Fibroblast of the conjunctiva (primary cell): ENCODE data around the gene URGCP.

Source experiments
- DNase-seq: peaks from one replicate; pipeline ENCODE4 v3.0.0-alpha.2; 2010; ENCODE audit warnings: low read depth

The URGCP gene, protein sequence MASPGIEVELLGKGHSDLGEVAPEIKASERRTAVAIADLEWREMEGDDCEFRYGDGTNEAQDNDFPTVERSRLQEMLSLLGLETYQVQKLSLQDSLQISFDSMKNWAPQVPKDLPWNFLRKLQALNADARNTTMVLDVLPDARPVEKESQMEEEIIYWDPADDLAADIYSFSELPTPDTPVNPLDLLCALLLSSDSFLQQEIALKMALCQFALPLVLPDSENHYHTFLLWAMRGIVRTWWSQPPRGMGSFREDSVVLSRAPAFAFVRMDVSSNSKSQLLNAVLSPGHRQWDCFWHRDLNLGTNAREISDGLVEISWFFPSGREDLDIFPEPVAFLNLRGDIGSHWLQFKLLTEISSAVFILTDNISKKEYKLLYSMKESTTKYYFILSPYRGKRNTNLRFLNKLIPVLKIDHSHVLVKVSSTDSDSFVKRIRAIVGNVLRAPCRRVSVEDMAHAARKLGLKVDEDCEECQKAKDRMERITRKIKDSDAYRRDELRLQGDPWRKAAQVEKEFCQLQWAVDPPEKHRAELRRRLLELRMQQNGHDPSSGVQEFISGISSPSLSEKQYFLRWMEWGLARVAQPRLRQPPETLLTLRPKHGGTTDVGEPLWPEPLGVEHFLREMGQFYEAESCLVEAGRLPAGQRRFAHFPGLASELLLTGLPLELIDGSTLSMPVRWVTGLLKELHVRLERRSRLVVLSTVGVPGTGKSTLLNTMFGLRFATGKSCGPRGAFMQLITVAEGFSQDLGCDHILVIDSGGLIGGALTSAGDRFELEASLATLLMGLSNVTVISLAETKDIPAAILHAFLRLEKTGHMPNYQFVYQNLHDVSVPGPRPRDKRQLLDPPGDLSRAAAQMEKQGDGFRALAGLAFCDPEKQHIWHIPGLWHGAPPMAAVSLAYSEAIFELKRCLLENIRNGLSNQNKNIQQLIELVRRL

DNA sequence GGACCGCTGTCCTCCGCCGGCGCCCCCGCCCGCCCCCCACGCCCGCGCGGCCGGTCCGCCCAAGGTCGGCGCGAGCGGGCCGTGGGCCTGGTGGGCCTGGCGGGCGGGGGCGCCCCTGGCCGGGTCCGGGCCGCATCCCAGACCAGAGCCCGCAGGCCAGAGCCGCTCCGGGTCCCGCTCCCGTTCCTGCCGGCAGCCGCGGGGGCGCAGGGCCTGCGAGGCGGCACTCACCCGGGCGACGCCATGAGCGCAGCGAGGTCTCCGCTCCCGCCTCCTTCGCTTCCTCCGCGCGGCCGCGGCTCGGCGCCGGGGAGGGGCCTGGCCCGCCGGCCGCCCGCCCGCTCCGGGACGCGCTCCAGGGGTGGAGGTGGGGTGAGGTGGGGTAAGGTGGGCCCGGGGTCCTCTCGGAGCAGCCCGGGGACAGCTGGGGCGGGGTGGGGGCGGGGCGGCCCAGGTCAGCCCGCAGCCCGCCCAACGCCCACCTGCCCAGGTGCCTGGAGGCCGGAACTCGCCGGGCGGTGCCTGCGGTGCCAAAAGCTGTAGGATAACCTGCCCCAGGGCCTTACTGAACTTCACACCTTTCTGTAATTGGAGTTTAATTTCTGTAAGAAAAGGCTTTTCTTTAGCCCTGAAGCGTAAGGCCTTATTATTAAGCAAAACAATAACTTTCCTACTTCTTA lies at the start of gene URGCP:
Gene URGCP, minus strand, starts transcription at position 266 of the 680 bp plus-strand sequence. Its CDS starts 21 bp downstream, at position 245.
- no peak for DNase-seq

DNA sequence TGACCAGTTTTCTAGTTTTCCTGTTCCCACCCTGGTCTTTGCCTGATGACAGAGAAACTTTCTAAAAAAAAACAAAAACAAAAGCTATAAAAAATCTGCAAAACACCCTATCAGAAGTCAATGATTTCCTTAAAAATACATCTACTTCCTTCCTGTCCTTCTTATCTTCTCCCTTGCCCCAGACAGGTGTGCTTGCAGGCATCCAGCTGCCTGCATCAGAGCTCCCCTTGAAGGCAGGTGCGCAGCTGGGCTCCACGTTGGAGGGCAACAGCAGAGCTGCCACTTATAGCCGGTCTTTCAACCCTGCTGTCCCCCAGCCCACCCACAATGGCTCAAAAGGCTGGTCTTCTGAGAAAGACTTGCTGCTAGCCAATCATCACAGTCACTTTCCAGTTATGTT lies 49.6 kb upstream of the URGCP start:
- DNase-seq: no peak

DNA sequence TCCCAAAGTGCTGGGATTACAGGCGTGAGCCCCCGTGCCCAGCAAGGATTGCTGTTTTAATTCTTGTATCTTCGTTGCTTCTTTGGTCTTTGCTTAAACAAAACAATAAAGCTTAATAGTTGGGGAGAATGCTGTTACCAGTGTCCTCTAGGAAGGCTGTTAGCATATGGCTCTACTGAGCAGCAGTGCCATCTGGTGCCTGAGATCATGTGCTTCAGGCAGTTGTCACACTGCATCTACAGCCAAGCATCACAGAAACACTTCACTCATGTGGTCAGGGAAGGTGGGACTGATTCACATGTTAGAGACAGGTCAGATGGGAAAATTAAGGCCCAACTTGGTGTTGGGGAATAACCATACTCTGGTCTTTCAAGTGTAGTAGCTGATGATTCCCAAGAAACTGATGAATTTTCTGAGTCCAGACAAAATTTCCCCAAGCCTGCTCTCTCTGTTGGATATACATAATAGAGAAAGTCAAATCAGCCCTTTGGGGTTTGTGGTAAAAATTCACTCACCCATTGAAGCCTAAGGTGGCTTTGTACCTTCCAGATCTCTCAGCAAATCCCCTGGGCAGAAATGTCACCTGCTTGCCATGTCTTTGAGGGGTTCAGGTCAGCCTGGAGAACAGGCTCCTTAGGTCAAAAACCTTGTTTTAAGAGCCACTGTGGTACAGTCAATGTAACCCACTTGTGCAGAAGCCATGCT lies 48.3 kb upstream of the URGCP start:
- peak; percentile 32 for DNase-seq

DNA sequence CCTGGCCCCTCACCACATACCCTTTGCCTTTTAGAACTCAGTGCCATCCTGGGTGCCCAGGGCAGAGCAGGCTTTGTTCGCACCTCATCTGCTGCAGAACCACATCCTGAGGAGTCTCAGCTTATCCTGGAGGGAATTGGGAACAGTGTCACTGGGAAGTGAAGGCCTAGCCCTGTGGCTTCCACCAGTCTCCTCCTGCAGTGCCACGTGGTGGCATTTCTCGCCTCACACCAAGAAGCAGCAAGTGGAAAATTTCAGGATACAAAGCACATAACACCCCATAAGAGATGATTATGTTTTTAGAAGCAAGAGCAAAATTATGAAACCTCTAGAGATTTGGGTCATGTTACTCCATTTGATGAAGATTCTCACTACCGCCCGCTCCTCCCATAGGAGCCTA lies 46.7 kb upstream of the URGCP start:
- no peak for DNase-seq

DNA sequence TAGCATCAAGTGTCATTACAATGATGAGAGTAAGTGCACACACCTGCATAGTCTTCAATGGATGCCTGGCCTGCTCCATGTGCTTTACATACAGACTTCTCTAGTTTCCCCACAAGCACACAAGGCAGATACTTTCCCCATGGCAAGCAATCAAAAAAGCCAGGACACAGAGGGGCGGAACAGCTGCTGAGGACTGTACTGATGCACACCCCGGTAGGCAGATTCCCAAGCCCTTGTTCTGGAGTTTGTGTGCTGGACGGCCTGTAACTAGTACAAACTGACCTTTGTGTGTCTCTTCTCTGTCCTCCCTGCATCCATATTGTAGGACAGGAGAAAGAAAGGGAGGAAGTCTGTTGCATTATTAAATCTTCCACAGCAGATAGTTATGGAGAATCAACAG lies 45.6 kb upstream of the URGCP start:
- no peak for DNase-seq

DNA sequence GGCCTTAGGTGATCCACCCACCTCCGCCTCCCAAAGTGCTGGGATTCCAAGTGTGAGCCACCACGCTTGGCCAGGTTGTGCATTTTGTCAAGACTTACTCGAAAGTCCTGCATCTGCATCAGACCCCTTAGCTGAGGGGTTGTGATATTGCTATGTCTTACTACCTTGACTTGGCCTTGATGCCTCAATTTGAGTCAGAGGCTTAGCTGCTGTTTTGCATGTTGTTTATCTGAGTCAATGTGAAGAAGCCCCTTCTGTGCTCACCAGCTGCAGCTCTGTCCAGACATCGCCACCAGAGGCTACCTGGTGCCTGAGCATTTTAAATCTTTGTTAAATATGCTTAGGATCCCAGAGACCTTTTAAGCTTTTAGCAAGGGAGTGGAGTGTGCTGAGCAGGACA lies 37.9 kb upstream of the URGCP start:
- no peak for DNase-seq

DNA sequence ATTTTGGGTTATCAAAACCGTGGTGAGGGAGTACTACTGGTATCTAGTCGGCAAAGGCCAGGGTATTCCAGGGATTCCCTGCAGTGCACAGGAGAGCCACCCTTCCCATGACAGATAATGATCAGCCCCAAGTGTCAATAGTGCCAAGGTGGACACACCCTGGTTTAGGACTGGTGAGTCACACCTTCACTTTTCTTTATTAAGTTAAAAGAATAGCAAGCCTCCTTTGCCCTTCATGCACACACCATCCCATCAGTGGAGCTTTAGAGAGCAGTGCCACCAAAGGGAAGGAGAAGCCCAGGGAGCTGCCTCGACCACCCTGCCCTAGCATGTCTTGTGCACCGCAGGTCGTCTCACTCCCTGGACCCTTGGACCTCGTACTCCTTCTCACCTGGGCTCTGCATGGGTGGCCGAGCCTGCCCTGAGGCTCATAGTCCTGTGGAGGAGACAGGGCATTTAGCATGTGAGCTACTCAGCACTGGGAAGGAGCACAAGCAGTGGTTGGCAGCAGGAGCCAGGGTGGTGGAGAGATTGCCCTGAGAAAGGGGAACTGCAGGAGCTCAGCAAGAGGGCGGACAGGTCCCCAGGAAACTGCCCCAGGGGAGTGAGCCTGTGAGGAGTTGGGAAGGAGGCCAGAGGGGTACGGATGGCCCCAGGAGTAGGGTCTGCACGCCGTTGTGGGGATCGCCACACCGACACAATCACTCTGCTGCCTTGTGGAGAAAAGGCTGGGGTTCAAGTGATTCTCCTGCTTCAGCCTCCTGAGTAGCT lies 37.2 kb upstream of the URGCP start:
- no peak for DNase-seq

DNA sequence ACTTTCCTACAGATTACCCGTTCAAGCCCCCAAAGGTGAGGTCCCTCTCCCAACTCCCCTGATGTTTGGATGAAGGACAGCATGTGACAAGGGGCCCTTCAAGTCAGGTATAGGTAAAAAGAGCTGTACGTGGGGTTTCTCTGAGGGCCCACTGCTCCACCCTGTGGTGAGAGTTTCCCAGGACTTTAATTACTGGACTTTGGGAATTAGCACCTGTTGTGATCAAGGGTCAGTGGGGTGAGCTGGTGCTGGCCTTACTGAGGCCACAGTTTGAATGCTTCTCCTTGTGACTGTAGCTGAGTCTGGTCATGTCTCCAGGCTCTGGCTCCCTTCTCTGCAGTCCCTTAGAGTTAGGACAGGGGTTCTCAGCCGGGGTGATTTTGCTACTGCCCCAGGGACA lies 36.6 kb upstream of the URGCP start:
- no peak for DNase-seq

DNA sequence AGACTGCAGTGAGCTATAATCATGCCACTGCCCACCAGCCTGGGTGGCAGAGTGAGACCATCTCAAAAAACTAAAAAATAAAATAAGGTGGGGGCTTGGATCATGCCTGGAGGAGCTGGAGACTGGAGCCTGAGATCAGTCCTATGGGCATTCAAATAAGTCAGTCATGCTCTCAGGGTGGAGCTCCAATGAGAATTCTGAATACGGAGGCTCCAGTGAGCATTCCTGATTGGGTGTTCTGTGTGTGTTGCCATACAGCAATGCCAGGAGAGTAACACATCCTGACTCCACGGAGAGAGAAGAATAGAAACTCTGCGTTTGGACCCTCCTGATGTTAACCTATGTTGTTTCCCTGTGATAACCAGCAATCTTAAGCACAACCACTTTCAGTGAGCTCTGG lies 35.9 kb upstream of the URGCP start:
- DNase-seq: no peak

DNA sequence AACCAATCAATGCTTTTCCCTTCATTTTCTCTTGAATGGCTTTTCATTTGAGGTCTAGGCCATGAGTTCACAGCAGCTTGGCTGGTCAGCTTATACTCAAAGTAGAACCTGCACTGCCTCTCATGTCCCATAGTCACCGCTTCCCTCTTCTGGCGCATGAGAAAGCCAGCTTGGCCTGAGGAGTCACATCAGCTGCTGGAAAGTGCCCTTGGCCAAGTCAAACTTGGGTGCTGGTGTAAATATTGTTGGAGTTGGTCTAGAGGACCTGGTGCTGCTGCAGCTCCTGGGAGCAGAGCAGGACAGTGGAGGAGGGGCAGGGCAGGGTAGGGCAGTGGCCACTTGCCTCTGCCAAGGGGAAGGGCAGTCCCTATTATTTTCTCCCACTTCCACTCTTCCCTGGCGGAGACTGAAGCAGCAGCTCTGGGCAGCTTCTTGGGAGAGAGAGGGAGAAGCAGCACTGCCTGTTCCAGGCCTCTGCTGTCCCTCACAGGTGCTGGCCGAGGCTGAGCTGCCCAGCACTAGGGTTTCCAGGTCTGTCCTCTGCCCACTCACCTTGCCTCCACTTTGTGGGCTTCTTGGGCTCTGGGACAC lies 32.6 kb upstream of the URGCP start:
- no peak for DNase-seq

DNA sequence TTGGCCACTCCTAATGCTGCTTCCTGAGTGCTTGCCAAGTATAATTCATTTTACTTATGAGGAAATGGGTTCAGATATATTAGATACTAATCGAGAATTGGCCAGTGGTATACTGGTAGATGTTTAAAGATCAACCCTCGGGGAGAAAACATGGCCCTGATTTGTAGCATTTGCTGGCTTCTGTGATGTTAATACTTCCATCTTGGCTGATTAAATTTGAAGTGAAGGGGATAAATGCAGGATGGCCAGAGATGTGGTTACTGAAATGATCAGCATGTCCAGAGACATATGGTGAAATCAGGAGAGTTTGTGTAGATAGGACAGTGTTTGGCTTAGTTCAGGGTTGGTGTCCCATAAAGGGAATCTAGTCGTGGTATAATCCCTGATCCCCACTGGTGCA lies 31.0 kb upstream of the URGCP start:
- no peak for DNase-seq

DNA sequence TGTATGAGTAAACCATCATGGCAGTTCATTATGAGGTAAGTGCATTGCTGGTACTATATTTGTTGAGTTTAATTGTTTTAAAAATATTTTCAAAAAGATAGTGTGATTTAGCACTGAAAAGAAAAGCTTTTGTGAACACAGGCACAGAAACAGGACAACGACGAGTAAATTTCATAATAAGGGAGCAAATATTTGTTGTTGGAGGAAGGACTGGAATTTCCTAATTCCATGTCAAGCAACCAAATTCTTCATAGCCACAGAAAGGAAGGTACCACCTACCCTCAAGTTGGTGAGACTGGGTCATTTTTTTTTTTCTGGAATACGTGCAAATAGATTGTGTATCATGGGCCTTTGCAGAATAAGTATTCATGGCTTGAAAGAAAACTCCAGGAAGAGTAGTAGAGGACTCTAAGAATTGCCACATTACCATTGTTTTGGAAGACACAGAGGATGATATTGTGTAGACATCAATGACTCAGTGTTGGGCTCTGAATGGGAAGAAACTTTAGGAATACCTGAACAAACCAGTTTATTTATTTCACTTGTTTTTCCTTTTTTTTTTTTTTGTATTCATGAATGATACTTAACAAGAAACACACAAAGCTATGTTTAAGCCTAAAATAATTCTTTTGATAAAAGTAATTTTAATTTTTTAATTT lies 27.6 kb upstream of the URGCP start:
- no peak for DNase-seq

DNA sequence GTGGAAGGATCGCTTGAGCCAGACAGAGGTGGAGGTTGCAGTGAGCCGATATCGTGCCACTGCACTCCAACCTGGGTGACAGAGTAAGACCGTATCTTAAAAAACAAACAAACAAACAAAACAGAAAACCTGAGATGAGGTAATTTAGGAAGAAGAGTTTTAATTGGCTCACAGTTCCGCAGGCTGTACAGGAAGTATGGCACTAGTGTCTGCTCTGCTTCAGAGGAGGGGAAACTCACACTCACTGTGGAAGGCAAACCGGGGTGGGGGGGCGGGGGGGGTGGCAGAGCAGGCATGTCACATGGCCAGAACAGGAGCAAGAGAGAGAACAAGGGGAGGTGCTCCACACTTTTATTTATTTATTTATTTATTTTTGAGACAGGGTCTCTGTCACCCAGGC lies 24.9 kb upstream of the URGCP start:
- no peak for DNase-seq

DNA sequence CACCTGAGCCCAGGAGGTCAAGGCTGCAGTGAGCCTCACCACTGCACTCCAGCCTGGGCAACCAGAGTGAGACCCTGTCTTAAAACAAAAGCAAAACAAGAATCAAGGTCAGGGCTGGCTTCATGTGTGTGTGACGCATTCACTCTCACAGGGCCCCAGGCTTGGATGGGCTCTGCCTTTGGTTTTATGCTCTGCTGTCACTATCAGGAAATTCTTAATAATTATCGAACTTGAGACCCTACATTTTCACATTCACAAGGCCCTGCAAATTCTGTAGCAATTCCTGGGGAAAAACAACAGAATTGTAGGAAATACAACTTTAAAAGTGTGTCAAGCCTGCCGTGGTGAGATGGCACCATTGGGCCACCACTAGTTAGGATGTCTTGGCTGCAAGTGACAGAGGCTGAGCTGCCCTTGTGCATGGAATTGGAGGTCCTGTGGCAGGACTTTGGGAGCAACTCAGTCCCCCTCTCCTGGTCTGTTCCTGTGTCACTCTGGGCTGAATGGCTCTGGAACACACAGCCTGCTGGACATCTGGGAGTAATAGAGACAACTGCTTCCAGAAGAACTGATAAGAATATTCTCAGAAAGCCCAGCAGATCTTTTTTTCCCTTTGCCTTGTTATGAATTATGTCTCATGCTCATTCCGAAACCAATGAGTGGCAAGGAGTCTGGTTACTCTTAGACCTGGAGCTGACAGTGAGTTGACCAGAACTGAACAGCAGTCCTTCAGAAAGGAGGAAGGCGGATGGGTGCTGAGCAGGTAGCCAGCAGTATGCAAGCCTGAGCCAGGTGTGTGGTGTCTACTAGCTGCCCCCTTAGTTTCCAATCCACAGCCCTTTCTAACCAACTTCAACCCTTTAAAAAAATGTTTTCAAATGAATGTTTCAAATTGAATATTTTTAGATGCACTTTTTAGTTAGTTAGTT lies 23.4 kb upstream of the URGCP start:
- no peak for DNase-seq

DNA sequence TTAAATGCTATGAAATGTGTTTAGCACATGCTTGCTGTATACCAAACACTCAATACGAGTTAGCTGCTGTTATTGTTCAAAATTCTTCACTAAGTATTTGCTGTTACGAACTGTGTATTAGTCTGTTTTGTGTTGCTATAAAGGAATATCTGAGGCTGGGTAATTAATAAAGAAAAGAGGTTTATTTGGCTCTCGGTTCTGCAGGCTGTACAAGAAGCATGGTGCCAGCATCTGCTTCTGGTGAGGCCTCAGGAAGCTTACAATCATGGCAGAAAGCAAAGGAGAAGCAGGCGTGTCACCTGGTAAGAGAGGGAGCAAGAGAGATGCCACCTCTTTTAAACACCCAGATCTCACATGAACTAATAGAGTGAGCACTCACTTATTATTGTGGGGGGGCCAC lies 21.4 kb upstream of the URGCP start:
- no peak for DNase-seq

DNA sequence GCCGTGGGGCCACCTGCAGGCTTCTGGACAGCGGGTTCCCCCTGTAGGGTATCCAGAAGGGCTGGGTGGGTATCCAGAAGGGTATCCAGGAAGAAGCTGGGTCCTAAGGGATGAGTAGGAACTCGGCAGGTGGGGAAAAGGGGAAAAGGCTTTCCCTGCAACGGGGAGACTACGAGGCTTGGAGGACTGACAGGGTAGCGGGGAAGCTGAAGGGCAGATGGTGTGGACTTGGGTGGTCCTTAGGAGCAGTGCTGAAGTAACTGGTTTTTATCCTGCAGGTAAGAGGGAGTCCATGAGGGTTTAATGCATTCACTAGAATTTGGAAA lies 20.4 kb upstream of the URGCP start:
- no peak for DNase-seq

DNA sequence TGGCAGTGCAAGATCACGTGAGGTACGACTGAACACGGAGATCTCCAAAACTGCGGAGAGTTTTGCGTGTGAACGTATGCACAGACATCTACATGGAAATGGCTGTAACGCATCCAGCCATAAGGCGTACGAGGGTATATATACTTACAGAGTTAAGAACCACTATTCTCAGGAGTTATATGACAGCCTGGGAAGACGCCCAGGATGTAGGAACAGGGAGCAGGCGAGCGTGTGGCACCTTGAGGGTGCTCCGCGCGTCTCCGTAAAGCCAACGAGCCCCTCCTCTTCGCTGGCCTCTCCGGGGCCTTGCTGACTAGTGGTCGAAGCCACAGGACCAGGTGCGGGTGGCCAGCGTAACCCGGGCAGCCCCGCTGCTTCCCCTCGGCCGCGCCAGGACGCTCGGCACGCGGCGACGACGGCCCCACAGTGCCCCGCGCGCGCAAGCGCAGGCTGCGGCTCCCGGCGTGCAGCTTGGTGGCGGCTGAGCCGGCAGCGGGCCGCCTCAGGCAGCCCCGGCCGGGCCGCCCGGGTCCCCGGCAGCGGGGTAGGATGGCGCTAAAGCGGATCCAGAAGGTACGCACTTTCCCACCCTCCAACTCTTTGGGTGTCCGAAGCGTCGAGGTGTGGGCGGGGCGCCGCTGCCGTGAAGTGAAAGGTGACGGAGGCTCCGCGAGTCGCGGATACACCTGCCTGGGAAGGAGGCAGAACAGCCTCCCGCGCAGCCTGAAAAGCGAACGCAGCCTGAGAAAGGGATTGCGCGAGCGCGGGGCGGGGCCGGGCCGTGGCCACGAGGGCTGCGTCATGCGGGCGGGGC lies 19.8 kb upstream of the URGCP start, which contains the start of gene UBE2D4:
Gene UBE2D4, plus strand, starts transcription at position 453 of the 814 bp plus-strand sequence. Its CDS starts 97 bp downstream, at position 550.
- DNase-seq: no peak

DNA sequence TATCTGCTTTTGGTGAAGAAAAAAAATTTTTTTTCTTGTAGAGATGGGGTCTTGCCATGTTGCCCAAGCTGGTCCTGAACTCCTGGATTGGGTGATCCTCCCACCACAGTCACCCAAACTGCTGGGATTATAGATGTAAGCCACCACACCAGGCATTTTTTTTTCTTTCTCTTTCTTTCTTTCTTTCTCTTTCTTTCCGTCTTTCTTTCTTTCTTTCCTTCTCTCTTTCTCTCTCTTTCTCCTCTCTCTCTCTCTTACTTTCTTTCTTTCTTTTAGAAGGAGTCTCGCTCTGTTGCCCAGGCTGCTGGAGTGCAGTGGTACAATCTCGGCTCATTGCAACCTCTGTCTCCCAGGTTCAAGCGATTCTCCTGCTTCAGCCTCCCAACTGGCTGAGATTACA lies 16.3 kb upstream of the URGCP start:
- DNase-seq: no peak
